ENCODE measurements around the gene SLC3A2.
"Not testable (repeated sequence)": the region's sequence is repeated elsewhere in the genome, so short reads cannot be mapped to it uniquely, and the experiment has no call there.

Gene SLC3A2

DNA sequence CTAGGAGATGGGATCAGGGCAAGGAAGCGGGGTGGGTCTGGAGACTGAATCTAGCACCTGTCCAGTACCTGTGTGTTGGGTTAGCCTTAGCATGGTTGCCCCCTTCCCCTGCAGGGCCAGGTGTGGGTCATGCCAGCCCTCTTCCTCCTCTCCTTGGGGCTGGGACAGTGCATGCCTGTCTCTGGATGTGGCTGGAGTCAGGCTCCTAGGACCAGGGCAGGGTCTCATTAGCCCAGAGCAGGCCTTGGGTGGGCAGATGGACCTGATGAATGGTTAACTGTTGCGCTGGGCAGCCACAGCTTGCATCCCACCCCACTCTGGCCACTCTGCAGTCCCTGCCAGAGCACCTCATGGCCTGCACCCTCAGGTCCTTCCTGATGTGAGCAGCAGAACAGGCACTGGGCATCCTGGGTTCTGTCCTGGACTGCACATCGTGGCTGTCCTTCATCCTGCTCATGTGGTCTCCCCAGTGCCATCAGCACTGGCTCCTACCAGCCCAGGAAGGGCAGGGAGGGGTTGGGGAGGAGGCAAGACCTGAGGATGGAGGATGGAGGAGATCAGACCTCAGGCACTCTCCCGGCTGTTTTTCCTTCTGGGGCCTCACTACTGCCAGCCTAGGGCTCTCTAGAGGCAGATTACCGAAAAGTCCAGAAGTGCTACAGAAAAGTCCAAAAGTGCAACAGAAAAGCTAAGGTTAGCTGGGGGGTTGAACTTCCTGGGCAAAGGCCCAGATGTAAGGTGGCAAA lies 53.2 kb downstream of the SLC3A2 start:
- no peak for DNase-seq

DNA sequence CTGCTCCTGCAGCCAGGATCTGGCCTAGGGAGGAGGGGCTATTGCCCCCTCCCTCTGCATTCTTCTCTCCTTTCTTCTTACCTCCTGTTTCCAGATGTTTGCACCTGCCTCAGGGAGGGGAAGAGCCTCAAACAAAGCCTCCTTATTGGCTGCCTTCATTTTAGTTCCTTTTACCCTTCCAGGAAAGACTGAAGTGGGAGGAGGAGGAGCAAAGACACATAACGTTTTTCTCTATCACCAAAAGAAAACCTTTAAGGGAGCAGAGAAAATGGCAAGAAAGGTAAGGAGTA lies 53.7 kb downstream of the SLC3A2 start:
- DNase-seq: no peak

DNA sequence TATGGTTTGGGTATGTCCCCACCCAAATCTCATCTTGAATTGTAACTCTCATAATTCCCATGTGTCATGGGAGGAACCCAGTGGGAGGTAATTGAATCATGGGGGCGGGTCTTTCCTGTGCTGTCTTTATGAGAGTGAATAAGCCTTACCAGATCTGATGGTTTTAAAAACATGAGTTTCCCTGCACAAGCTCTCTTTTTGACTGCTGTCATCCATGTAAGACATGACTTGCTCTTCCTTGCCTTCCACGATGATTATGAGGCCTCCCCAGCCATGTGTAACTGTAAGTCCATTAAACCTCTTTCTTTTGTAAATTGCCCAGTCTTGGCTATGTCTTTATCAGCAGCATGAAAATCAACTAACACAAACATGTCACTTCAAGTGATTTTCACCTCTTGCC lies 56.8 kb downstream of the SLC3A2 start:
- DNase-seq: not testable (repeated sequence)

All from DMS153 (cell line).